ENCODE measurements around the gene PIAS1. TPM values are rescaled to one million over a fixed set of nuclear protein-coding genes. Genes with fewer than 3 reads are reported as not detected.

PIAS1 gene
- total RNA-seq, 4 donors from 2014 or later, result 26.2 to 68.4 (median 53.1) TPM

- Histone ChIP-seq H3K4me3 (no peak overlapping the region), H3K27ac (replicated peaks in 1 of 4) (no peak overlapping the region), H3K36me3 (peaks cover 0 to 17% (median 10%) of the 10 kb centered on the region in 4 donors), H3K4me1 (peaks cover 10 to 20% (median 16%) of the 10 kb centered on the region in 4 donors), H3K27me3 (no peaks in the 10 kb centered on the region), H3K9me3 (no peaks in the 10 kb centered on the region)
- 94% methylated on average over 17 of the region's 17 CpGs for WGBS
- DNase-seq (ENCODE audit: extremely low spot score), result no peak
- intact Hi-C loops (cut with DNase I), result loop anchor here (5.0 to 10.0 kb wide), 2 partner anchors 59 to 157 kb away; no protein-coding TSS in a partner anchor
- TF ChIP-seq POLR2AphosphoS5 (IDR thresholded peaks at IDR 0.05) (no peak), CTCF (IDR thresholded peaks at IDR 0.05) (no peak), EP300 (IDR thresholded peaks at IDR 0.05) (no peak), POLR2A (IDR thresholded peaks at IDR 0.05; ENCODE audit: low read depth) (no peak)
Measured at GRCh38 chr15:68213991-68214837, 160.1 kb downstream of the PIAS1 start.

- H3K27me3 ChIP-seq, result no peaks in the 10 kb centered on the region
- intact Hi-C loops (cut with DNase I), result loop anchor here (5.0 to 10.0 kb wide), 2 partner anchors 60 to 158 kb away; no protein-coding TSS in a partner anchor
Measured at GRCh38 chr15:68214838-68215254, 160.7 kb downstream of the PIAS1 start.

GRCh38 chr15:68217341-68217740 is 163.2 kb downstream of the PIAS1 start:
- TF ChIP-seq CTCF (IDR thresholded peaks at IDR 0.05) (no peak), EP300 (IDR thresholded peaks at IDR 0.05) (no peak), POLR2A (IDR thresholded peaks at IDR 0.05; ENCODE audit: low read depth) (no peak), POLR2AphosphoS5 (IDR thresholded peaks at IDR 0.05) (no peak)
- intact Hi-C loops (cut with DNase I), result loop anchor here (10.0 kb wide), 1 partner anchor 63 kb away; no protein-coding TSS in a partner anchor
- DNase-seq (ENCODE audit: extremely low spot score), result no peak
- no peak overlapping the region for H3K4me3 ChIP-seq
- no peaks in the 10 kb centered on the region for H3K9me3 ChIP-seq
- 83% methylated on average over 4 of the region's 4 CpGs for WGBS
- peaks cover 0 to 17% (median 10%) of the 10 kb centered on the region in 4 donors for H3K36me3 ChIP-seq
- H3K4me1 ChIP-seq, result no peaks in the 10 kb centered on the region
- no peak overlapping the region for H3K27ac ChIP-seq (replicated peaks in 1 of 4)
- H3K27me3 ChIP-seq, result no peaks in the 10 kb centered on the region

More at GRCh38 chr15:68214838-68215254, 160.7 kb downstream of the PIAS1 start:
- Histone ChIP-seq H3K36me3 (peaks cover 0 to 17% (median 10%) of the 10 kb centered on the region in 4 donors), H3K27ac (replicated peaks in 1 of 4) (no peak overlapping the region), H3K4me3 (no peak overlapping the region), H3K4me1 (peaks cover 10 to 16% (median 14%) of the 10 kb centered on the region in 4 donors), H3K9me3 (no peaks in the 10 kb centered on the region)
- WGBS, result 72% methylated on average over 5 of the region's 6 CpGs
- TF ChIP-seq EP300 (IDR thresholded peaks at IDR 0.05) (no peak), CTCF (IDR thresholded peaks at IDR 0.05) (no peak), POLR2A (IDR thresholded peaks at IDR 0.05; ENCODE audit: low read depth) (no peak), POLR2AphosphoS5 (IDR thresholded peaks at IDR 0.05) (no peak)
- DNase-seq (ENCODE audit: extremely low spot score), result no peak

GRCh38 chr15:68218331-68218730 is 164.2 kb downstream of the PIAS1 start:
- no peak overlapping the region for H3K4me3 ChIP-seq
- no peaks in the 10 kb centered on the region for H3K27me3 ChIP-seq
- intact Hi-C loops (cut with DNase I), result loop anchor here (10.0 kb wide), 1 partner anchor 64 kb away; no protein-coding TSS in a partner anchor
- H3K27ac ChIP-seq (replicated peaks in 1 of 4), result no peak overlapping the region
- H3K4me1 ChIP-seq, result no peaks in the 10 kb centered on the region
- over 99% methylated on average over 7 of the region's 8 CpGs for WGBS
- H3K36me3 ChIP-seq, result peaks cover 0 to 17% (median 10%) of the 10 kb centered on the region in 4 donors
- DNase-seq (ENCODE audit: extremely low spot score), result no peak
- no peak for TF ChIP-seq POLR2AphosphoS5 (IDR thresholded peaks at IDR 0.05)
- TF ChIP-seq POLR2A (IDR thresholded peaks at IDR 0.05; ENCODE audit: low read depth), result no peak
- no peak for TF ChIP-seq CTCF (IDR thresholded peaks at IDR 0.05)
- TF ChIP-seq EP300 (IDR thresholded peaks at IDR 0.05), result no peak
- H3K9me3 ChIP-seq, result no peaks in the 10 kb centered on the region
